ENCODE results near the gene SMYD3. TPM values are rescaled to one million over a fixed set of nuclear protein-coding genes. Genes with fewer than 3 reads are reported as not detected.
"Not testable (repeated sequence)": the region's sequence is repeated elsewhere in the genome, so short reads cannot be mapped to it uniquely, and the experiment has no call there.

SMYD3 gene
- total and polyA plus RNA-seq, 2 of the 13 experiments (the other 11 are each of a cell fraction or from before 2014, with no cell fraction given), result 27.7 to 35.8 TPM

DNA sequence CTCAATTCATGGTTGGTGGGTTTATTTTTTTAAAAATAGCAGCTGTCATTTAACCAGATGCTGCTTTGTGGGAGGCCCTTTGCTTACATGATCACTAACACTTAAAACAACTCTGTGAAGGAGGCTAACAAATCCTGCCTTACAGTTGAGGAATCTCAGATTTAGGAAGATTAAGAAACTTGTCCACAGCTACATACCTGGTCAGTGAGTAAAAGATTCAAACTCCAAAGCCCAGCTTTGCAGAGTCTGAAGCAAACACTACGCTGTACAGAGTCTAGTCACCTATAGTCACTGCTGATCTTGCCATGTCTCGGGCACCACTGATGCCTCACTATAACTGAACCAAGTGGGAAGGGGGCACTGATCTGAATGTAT is 535.4 kb downstream of the SMYD3 start:
- no peak overlapping the region for H3K9ac ChIP-seq (ENCODE audit: insufficient read depth, low read depth, low read length)
- ChIA-PET POLR2A (no interaction called here), CTCF (ENCODE audit: low intra/inter-chr PET ratio, low total read pairs) (no interaction called here)
- in situ Hi-C loops (cut with HindIII; ENCODE audit: extremely low pct_ligation_motif_present, low pct_unique_long_range_greater_than_20kb) (no loop called here), intact Hi-C loops (cut with micrococcal nuclease; ENCODE audit: unreplicated experiment) (no loop called here)
- WGBS (ENCODE audit: low lambda C conversion rate), result 100% methylated on average over 2 of the region's 2 CpGs
- no peak overlapping the region for H3K4me2 ChIP-seq (ENCODE audit: low read depth, low read length)
- TF ChIP-seq ARNT2 (CRISPR knock-in tag; IDR thresholded peaks at IDR 0.05; ENCODE audit: low read depth) (no peak), ATM (IDR thresholded peaks at IDR 0.05; ENCODE audit: borderline replicate concordance) (no peak), DBP (CRISPR knock-in tag; IDR thresholded peaks at IDR 0.05; ENCODE audit: not compliant biosample characterization) (no peak), ESRRA (CRISPR knock-in tag; IDR thresholded peaks at IDR 0.05; ENCODE audit: low read depth) (no peak), ZBTB3 (CRISPR knock-in tag; IDR thresholded peaks at IDR 0.05; ENCODE audit: borderline replicate concordance, low read depth) (no peak)
- H3K4me1 ChIP-seq (ENCODE audit: insufficient read depth, low read length), result peaks cover 6% of the 10 kb centered on the region
- no peaks in the 10 kb centered on the region for H4K20me1 ChIP-seq (ENCODE audit: insufficient read depth, low read length)
- no TSS peak for BruUV-seq (replicated peaks)
- H3K9me3 ChIP-seq (ENCODE audit: low read length), result no peaks in the 10 kb centered on the region
- FAIRE-seq (no peak), DNase-seq (ENCODE audit: low spot score) (no peak), ATAC-seq (no peak)
- no peak overlapping the region for H2AFZ ChIP-seq (ENCODE audit: low read length)
- H3K27me3 ChIP-seq (ENCODE audit: control insufficient read depth in 1 of 2, insufficient read depth in 2 of 2, low read length in 2 of 2), result no peaks in the 10 kb centered on the region
- H3K79me2 ChIP-seq (ENCODE audit: insufficient read depth, low read length), result no peaks in the 10 kb centered on the region
- no peak overlapping the region for H3K27ac ChIP-seq (ENCODE audit: extremely low read length, insufficient read depth, low read length)
- no peak overlapping the region for H3K4me3 ChIP-seq (replicated peaks in 1 of 3; ENCODE audit: insufficient read depth in 1 of 3, low read depth in 2 of 3, low read length in 3 of 3)
- H3K36me3 ChIP-seq (replicated peaks in 1 of 2; ENCODE audit: control insufficient read depth in 1 of 2, insufficient read depth in 2 of 2, low read length in 2 of 2), result no peaks in the 10 kb centered on the region

GRCh38 chr1:245971076-245971710 is 535.9 kb downstream of the SMYD3 start:
- WGBS (ENCODE audit: low lambda C conversion rate), result 87% methylated on average over 10 of the region's 10 CpGs
- H3K4me1 ChIP-seq (ENCODE audit: insufficient read depth, low read length); CTCF ChIA-PET (ENCODE audit: low intra/inter-chr PET ratio, low total read pairs); H4K20me1 ChIP-seq (ENCODE audit: insufficient read depth, low read length); BruUV-seq (replicated peaks); H3K27ac ChIP-seq (ENCODE audit: extremely low read length, insufficient read depth, low read length); H3K9me3 ChIP-seq (ENCODE audit: low read length); H3K4me2 ChIP-seq (ENCODE audit: low read depth, low read length); H3K4me3 ChIP-seq (replicated peaks in 1 of 3; ENCODE audit: insufficient read depth in 1 of 3, low read depth in 2 of 3, low read length in 3 of 3); H3K9ac ChIP-seq (ENCODE audit: insufficient read depth, low read depth, low read length); in situ Hi-C loops (cut with HindIII; ENCODE audit: extremely low pct_ligation_motif_present, low pct_unique_long_range_greater_than_20kb); H3K27me3 ChIP-seq (ENCODE audit: control insufficient read depth in 1 of 2, insufficient read depth in 2 of 2, low read length in 2 of 2); POLR2A ChIA-PET; H2AFZ ChIP-seq (ENCODE audit: low read length); H3K36me3 ChIP-seq (replicated peaks in 1 of 2; ENCODE audit: control insufficient read depth in 1 of 2, insufficient read depth in 2 of 2, low read length in 2 of 2); H3K79me2 ChIP-seq (ENCODE audit: insufficient read depth, low read length); ATAC-seq; DNase-seq (ENCODE audit: low spot score); FAIRE-seq; intact Hi-C loops (cut with micrococcal nuclease; ENCODE audit: unreplicated experiment): not testable (repeated sequence)
